WERI-Rb-1 (cell line): ENCODE measurements around the gene TP53I13.

Source experiments
- DNase-seq: peaks from one replicate; pipeline ENCODE4 v3.0.0-alpha.2; 2020
- H3K27ac ChIP-seq: fragments of 250-450 bp; sonication (Bioruptor Pico); 2 replicates; pipeline ENCODE4 v1.5.1; 2020; ENCODE audit warnings: mild to moderate bottlenecking, moderate library complexity
- H3K27me3 ChIP-seq: fragments of 250-450 bp; sonication (Bioruptor Pico); 2 replicates; pipeline ENCODE4 v1.5.1; 2021; ENCODE audit warnings: mild to moderate bottlenecking, low read depth, moderate library complexity; ENCODE audit not compliant: insufficient read depth, severe bottlenecking
- H3K36me3 ChIP-seq: fragments of 250-450 bp; sonication (Bioruptor Pico); 2 replicates; pipeline ENCODE4 v1.5.1; 2020; ENCODE audit warnings: mild to moderate bottlenecking, moderate library complexity
- H3K4me3 ChIP-seq: 2 replicates; pipeline ENCODE4 v1.5.1; 2011; ENCODE audit warnings: low read depth, mild to moderate bottlenecking, control low read depth, low read length
- H3K9me3 ChIP-seq: fragments of 250-450 bp; sonication (Bioruptor Pico); 2 replicates; pipeline ENCODE4 v1.5.1; 2021; ENCODE audit warnings: mild to moderate bottlenecking, moderate library complexity; ENCODE audit not compliant: severe bottlenecking
- TF ChIP-seq, protein P1 (sequence below): IDR thresholded peaks from 2 replicates; pipeline ENCODE4 v1.5.1; 2011; ENCODE audit warnings: low read depth, mild to moderate bottlenecking, control low read depth, inconsistent platforms, low read length

TP53I13 gene

DNA sequence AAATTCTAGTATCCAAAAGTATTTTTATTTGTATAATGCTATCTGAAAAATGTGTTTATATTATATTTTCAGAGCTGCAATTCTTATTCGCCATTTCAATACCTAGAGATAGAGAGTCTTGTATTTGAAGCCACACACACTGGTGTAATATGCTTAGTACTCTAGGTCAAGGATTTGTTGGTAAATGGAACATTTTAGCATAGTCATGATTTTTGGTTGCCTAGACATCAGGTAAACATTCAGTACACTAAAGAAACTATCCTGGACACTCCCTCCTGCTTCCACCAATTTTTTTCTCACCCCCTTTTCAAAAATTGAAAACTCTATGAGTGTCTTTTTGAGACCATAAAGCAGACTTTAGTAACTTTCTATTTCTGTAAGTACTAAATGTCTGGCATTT, 22.4 kb upstream of the TP53I13 start:
- Histone ChIP-seq H3K36me3 (peaks cover 21% of the 10 kb centered on the region), H3K27ac (no peak overlapping the region), H3K27me3 (no peaks in the 10 kb centered on the region), H3K9me3 (no peaks in the 10 kb centered on the region), H3K4me3 (no peak overlapping the region)
- TF ChIP-seq, protein P1, sequence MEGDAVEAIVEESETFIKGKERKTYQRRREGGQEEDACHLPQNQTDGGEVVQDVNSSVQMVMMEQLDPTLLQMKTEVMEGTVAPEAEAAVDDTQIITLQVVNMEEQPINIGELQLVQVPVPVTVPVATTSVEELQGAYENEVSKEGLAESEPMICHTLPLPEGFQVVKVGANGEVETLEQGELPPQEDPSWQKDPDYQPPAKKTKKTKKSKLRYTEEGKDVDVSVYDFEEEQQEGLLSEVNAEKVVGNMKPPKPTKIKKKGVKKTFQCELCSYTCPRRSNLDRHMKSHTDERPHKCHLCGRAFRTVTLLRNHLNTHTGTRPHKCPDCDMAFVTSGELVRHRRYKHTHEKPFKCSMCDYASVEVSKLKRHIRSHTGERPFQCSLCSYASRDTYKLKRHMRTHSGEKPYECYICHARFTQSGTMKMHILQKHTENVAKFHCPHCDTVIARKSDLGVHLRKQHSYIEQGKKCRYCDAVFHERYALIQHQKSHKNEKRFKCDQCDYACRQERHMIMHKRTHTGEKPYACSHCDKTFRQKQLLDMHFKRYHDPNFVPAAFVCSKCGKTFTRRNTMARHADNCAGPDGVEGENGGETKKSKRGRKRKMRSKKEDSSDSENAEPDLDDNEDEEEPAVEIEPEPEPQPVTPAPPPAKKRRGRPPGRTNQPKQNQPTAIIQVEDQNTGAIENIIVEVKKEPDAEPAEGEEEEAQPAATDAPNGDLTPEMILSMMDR, result no peak
- DNase-seq, result no peak

DNA sequence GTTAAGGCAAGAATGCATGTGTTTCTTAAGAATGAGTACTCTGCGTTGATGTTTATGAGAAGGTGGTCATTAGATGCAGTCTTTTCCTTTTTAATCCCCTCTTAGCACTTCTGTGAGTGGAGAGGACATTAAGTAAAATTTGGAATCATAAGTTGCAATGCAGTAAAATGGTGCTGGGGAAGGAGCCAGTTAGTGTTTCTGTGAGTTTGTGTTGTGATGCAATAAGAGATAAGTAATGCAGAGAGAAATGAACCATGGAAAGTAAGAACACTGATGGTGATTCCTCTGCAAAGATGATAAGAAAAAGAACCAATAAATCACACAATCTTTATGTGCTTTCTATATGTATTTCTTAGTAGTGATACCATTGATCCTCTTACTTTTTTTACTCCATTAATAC, 21.7 kb upstream of the TP53I13 start:
- TF ChIP-seq, protein P1, result no peak

DNA sequence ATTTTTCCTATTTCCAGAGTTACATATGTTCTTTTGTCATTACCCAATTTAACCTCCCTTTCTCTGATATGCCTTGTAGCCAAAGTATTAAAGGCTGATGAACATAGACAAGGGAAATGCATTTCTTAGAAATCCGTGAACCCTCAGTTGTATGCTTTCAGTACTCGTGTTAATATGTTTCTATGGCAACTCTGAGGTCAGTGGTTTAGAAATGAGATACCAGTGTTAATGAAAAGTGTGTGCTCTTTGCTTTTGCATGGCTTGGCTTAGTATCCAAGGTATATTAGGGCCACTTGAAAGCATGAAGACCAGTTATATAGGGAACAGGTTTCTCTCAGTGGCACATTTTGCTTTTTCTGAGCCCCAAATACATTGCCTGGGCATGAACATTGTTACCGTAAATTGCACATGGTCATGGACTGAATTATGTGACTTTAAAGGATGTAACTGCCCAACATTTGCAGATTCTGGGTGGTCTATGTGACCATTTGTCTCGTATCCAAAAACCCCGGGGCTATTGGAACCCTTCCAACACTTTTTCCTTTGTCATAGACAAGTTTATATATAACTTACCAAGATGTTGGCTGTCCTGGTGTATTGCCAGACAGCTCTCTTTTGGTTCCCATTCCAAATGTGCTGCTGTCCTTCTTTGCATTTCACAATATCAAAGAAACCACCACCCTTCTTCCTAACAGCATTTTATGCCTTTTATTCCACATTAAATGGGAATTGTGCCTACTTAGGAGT, 19.2 kb upstream of the TP53I13 start:
- no peak for DNase-seq

More for the DNA sequence above, 21.7 kb upstream of the TP53I13 start:
- Histone ChIP-seq H3K4me3 (no peak overlapping the region), H3K27ac (no peak overlapping the region), H3K27me3 (no peaks in the 10 kb centered on the region), H3K9me3 (no peaks in the 10 kb centered on the region), H3K36me3 (peaks cover 16% of the 10 kb centered on the region)
- DNase-seq, result no peak

DNA sequence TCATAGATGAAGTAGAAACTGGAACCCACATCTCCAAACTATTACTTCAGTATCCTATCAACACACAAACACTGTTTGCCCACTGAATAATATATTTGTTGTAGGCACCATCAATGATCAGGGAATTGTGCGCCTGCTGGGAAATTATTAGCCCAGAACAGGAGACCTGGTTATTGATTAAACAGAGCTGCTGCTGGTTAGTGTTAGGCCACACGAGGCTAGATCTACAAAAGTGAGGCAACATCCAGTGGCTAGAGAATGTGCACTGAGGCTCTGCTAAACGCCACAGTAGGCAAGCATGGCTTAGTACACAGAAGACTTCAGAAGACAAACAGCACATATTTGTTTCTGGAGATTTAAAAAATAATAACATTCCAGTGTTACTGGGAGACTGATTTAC, 12.7 kb upstream of the TP53I13 start:
- no peak for DNase-seq
- H3K27me3 ChIP-seq, result no peaks in the 10 kb centered on the region
- no peaks in the 10 kb centered on the region for H3K36me3 ChIP-seq
- no peak overlapping the region for H3K27ac ChIP-seq
- no peak overlapping the region for H3K4me3 ChIP-seq
- no peaks in the 10 kb centered on the region for H3K9me3 ChIP-seq
- TF ChIP-seq, protein P1, result no peak

More for the DNA sequence above, 19.2 kb upstream of the TP53I13 start:
- Histone ChIP-seq H3K4me3 (no peak overlapping the region), H3K9me3 (no peaks in the 10 kb centered on the region), H3K36me3 (peaks cover 5% of the 10 kb centered on the region), H3K27ac (no peak overlapping the region), H3K27me3 (no peaks in the 10 kb centered on the region)
- TF ChIP-seq, protein P1, result no peak

DNA sequence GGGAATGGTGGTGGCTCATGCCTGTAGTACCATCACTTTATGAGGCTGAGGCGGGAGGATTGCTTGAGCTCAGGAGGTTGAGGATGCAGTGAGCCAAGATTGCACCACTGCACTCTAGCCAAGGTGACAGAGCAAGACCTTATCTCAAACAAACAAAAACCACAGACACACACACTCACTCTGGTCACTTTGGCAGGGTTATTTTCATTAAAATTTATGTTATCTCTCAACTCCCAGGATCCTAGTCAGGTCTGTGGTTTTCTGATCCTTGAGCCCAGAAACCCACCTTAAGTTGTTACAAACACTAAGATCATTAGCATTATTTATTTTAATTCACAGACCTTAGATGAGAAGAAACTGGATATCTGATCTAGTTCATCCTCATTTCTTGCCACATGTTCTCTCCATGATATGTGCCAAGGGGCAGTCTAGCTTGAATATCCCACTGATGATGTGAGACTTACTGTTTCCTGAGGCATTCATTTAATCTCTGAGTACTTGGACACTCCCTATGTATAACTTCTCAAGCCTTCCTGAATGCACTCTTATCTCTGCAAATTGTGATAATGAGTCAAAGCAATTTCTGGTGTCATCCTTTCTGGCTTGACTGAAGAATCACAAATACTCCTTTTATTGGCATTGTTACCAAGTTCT, 11.3 kb upstream of the TP53I13 start:
- no peak for DNase-seq
- no peak overlapping the region for H3K27ac ChIP-seq
- H3K36me3 ChIP-seq, result no peaks in the 10 kb centered on the region; the same call in 1 of the 2 replicates

More for the DNA sequence above, 11.3 kb upstream of the TP53I13 start:
- Histone ChIP-seq H3K4me3 (no peak overlapping the region), H3K9me3 (no peaks in the 10 kb centered on the region), H3K27me3 (no peaks in the 10 kb centered on the region)
- TF ChIP-seq, protein P1, result no peak
